Adrenal gland (tissue), 5 donors: Measurements from ENCODE around the gene LHX6.

Experiments used
- CTCF ChIP-seq, 6 experiments: fragments of 450-650 bp in 4 of 6; fragments of 200-600 bp in 2 of 6; sonication (generic) in 1 of 6; IDR thresholded peaks; 1 replicate in 5 of 6; 2 replicates in 1 of 6; pipeline versions ENCODE4 v1.5.1 to v1.8.0; 2016 to 2021; ENCODE audit warnings: antibody characterized with exemption in 6 of 6, mild to moderate bottlenecking in 2 of 6, moderate library complexity in 1 of 6
- POLR2A ChIP-seq, 2 donors: fragments of 450-650 bp; IDR thresholded peaks; one replicate each; pipeline ENCODE4 v1.6.1; 2017; ENCODE audit warnings: antibody characterized with exemption in 2 of 2, mild to moderate bottlenecking in 2 of 2, moderate library complexity in 1 of 2
- donor health status: DM: no; HTN: no; CAD: no.

GRCh38 chr9:122221183-122221811 lies 7.5 kb downstream of the LHX6 start:
- TF ChIP-seq CTCF (IDR thresholded peaks at IDR 0.05), result no peak
- no peak for TF ChIP-seq POLR2A (IDR thresholded peaks at IDR 0.05)
